ENCODE results near the gene HPSE.

Gene HPSE

DNA sequence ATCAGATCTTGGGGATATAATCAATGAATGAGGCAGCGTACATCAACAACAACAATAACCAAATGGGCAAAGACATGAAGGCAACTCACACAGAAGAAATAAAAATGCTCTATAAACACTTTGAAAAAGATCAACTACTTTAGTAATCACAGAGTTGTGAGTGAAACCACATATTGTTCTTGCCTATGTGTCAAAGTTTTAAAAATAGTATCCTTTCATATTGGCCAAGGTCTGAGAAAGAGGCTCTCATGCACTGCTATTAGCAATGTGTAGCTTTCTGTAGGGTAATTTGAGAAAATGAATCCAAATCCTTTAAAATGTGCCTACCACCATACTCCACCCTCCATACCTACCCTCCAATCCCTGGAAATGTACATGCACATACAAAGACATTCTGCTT is 75.1 kb downstream of the HPSE start:
- TF ChIP-seq, protein P1, sequence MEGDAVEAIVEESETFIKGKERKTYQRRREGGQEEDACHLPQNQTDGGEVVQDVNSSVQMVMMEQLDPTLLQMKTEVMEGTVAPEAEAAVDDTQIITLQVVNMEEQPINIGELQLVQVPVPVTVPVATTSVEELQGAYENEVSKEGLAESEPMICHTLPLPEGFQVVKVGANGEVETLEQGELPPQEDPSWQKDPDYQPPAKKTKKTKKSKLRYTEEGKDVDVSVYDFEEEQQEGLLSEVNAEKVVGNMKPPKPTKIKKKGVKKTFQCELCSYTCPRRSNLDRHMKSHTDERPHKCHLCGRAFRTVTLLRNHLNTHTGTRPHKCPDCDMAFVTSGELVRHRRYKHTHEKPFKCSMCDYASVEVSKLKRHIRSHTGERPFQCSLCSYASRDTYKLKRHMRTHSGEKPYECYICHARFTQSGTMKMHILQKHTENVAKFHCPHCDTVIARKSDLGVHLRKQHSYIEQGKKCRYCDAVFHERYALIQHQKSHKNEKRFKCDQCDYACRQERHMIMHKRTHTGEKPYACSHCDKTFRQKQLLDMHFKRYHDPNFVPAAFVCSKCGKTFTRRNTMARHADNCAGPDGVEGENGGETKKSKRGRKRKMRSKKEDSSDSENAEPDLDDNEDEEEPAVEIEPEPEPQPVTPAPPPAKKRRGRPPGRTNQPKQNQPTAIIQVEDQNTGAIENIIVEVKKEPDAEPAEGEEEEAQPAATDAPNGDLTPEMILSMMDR (IDR thresholded peaks at IDR 0.05; ENCODE audit: low read depth, low read length, missing control alignments) = no peak
- no peak overlapping the region for H3K4me3 ChIP-seq (ENCODE audit: low read depth, low read length)
- DNase-seq (ENCODE audit: low read depth) = no peak

DNA sequence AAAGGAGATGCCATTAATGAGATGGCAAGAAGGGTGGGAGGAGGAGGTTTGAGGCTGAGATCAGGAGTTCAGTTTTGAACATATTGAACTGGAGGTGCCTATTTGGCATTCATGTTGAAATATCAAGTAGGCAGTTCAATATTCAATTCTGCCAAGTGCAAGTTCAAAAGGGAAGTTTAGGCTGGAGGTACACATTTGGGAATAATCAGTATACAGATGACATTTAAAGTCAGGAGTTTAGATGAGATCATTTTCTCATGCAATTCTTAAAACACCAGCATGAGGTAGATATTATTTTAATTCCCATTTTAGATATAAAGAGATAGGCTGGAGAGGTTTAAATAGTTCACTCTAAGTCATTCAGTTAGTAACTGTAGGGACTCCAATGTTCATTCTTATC is 76.2 kb downstream of the HPSE start:
- TF ChIP-seq, protein P1 (IDR thresholded peaks at IDR 0.05; ENCODE audit: low read depth, low read length, missing control alignments) = no peak
- no peak for DNase-seq (ENCODE audit: low read depth)
- no peak overlapping the region for H3K4me3 ChIP-seq (ENCODE audit: low read depth, low read length)

DNA sequence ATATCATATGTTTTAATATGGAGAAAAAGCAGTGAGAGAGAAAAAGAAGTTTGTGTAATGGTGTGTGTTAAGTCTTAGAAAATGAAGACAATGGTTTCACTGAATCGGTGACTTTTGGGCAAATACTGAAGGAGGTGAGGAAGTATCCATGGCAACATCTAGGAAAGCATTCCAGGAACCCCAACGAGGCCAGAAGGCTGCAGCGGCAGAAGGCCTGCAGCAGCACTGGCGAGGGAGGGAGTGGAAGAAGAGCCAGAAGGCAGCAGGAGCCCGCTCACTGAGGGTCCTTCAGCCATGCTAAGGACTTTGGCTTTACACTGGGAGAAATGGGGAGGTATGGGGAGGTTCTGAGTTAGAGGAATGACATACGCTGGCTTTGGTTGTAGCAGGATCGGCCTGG is 76.8 kb downstream of the HPSE start:
- TF ChIP-seq, protein P1 (IDR thresholded peaks at IDR 0.05; ENCODE audit: low read depth, low read length, missing control alignments) = no peak
- no peak for DNase-seq (ENCODE audit: low read depth)
- H3K4me3 ChIP-seq (ENCODE audit: low read depth, low read length) = no peak overlapping the region

DNA sequence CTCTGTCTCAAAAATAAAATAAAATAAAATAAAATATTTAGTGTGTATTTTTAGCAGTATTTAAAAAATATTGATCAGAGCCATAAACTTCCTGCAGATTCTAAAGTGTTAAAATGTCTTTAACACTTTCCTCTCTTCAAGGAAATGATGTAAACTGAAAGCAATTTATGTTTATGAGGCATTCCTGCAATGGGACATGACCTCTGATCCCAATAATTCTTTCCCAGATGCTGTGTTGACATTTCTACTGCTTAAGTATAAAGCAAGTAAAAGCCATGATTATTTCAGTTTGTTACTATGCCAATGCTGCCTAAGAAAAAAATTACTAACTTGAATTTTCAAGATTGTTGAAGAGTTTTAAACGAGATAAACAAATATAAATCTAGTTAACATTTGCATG is 79.1 kb downstream of the HPSE start:
- no peak overlapping the region for H3K4me3 ChIP-seq (ENCODE audit: low read depth, low read length)
- TF ChIP-seq, protein P1 (IDR thresholded peaks at IDR 0.05; ENCODE audit: low read depth, low read length, missing control alignments) = no peak
- no peak for DNase-seq (ENCODE audit: low read depth)

DNA sequence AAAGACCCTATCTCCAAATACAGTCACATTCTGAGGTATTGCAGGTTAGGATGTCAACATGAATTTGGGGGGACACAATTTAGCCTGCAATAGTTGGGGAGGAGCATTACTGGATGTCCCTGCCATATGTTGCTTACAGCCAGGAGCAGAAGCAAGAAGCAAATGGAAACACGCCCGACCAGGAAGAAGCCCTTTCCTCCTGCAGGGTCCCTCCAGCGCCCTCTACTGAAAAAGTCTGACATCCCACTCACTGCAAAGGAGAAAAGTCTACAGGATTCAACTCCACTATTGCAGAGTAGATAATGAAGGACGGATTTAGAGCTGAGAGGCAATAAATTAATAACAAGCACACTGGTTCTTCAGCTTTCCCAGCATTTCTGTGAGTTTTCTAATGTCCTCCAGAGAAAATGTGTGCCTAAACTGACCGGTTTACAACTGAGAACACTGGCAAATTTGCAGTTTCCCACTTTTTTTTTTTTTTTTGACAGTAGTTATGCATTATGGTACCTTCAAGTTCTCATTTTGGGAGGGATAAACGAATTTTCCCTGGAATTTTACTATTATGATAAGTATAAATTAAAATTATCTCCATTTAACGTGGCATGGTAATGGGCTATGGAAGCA is 81.8 kb downstream of the HPSE start:
- peak; percentile 64 for DNase-seq (ENCODE audit: low read depth)
- TF ChIP-seq, protein P1 (IDR thresholded peaks at IDR 0.05; ENCODE audit: low read depth, low read length, missing control alignments) = peak; percentile 88
- H3K4me3 ChIP-seq (ENCODE audit: low read depth, low read length) = no peak overlapping the region

GRCh38 chr4:83251447-83251830 is 83.2 kb downstream of the HPSE start:
- no peak overlapping the region for H3K4me3 ChIP-seq (ENCODE audit: low read depth, low read length)
- TF ChIP-seq, protein P1 (IDR thresholded peaks at IDR 0.05; ENCODE audit: low read depth, low read length, missing control alignments) = no peak
- DNase-seq (ENCODE audit: low read depth) = no peak
